Measurements from ENCODE around the gene CENPA.

The CENPA gene

DNA sequence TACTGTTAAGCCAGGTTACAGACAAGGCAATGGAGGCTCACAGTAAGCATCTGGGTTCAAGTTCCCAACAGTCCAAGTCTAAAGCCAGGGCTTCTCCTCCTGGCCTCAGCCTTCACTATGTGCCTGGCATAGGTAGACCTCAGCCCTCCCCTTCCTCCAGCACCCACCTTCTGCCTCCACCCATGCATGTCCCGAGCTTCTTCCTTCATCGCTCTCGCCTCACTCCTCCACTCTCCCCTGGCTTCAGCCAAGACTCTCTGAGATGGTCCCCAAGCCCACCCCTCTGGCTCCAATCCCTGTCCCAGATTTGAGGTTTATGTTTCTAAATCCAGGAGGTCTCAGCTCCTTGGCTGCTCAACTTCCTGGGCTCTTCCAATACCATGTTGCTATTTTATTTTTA is 26.9 kb downstream of the CENPA start:
- TF ChIP-seq TEAD4 (IDR thresholded peaks at IDR 0.05) (no peak), CREB1 (IDR thresholded peaks at IDR 0.05; ENCODE audit: low read depth) (no peak), RAD21 (IDR thresholded peaks at IDR 0.05; ENCODE audit: low read depth) (no peak), EP300 (IDR thresholded peaks at IDR 0.05; ENCODE audit: borderline replicate concordance) (no peak), FOXM1 (IDR thresholded peaks at IDR 0.05; ENCODE audit: borderline replicate concordance, low read depth) (no peak), NFIC (IDR thresholded peaks at IDR 0.05) (no peak), EGR1 (IDR thresholded peaks at IDR 0.05) (no peak), ZBTB7A (IDR thresholded peaks at IDR 0.05; ENCODE audit: low read depth) (no peak), TAF1 (IDR thresholded peaks at IDR 0.05; ENCODE audit: low read depth) (no peak), YY1 (IDR thresholded peaks at IDR 0.05; ENCODE audit: low read depth) (no peak), CEBPB (IDR thresholded peaks at IDR 0.05) (no peak), TCF12 (IDR thresholded peaks at IDR 0.05; ENCODE audit: low read depth) (no peak)
- TF ChIP-seq, protein P1, sequence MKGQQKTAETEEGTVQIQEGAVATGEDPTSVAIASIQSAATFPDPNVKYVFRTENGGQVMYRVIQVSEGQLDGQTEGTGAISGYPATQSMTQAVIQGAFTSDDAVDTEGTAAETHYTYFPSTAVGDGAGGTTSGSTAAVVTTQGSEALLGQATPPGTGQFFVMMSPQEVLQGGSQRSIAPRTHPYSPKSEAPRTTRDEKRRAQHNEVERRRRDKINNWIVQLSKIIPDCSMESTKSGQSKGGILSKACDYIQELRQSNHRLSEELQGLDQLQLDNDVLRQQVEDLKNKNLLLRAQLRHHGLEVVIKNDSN (IDR thresholded peaks at IDR 0.05), result no peak
- TF ChIP-seq, protein P2, sequence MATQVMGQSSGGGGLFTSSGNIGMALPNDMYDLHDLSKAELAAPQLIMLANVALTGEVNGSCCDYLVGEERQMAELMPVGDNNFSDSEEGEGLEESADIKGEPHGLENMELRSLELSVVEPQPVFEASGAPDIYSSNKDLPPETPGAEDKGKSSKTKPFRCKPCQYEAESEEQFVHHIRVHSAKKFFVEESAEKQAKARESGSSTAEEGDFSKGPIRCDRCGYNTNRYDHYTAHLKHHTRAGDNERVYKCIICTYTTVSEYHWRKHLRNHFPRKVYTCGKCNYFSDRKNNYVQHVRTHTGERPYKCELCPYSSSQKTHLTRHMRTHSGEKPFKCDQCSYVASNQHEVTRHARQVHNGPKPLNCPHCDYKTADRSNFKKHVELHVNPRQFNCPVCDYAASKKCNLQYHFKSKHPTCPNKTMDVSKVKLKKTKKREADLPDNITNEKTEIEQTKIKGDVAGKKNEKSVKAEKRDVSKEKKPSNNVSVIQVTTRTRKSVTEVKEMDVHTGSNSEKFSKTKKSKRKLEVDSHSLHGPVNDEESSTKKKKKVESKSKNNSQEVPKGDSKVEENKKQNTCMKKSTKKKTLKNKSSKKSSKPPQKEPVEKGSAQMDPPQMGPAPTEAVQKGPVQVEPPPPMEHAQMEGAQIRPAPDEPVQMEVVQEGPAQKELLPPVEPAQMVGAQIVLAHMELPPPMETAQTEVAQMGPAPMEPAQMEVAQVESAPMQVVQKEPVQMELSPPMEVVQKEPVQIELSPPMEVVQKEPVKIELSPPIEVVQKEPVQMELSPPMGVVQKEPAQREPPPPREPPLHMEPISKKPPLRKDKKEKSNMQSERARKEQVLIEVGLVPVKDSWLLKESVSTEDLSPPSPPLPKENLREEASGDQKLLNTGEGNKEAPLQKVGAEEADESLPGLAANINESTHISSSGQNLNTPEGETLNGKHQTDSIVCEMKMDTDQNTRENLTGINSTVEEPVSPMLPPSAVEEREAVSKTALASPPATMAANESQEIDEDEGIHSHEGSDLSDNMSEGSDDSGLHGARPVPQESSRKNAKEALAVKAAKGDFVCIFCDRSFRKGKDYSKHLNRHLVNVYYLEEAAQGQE (IDR thresholded peaks at IDR 0.05; ENCODE audit: low read depth), result no peak
- TF ChIP-seq, protein P3, sequence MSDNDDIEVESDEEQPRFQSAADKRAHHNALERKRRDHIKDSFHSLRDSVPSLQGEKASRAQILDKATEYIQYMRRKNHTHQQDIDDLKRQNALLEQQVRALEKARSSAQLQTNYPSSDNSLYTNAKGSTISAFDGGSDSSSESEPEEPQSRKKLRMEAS (IDR thresholded peaks at IDR 0.05), result no peak

DNA sequence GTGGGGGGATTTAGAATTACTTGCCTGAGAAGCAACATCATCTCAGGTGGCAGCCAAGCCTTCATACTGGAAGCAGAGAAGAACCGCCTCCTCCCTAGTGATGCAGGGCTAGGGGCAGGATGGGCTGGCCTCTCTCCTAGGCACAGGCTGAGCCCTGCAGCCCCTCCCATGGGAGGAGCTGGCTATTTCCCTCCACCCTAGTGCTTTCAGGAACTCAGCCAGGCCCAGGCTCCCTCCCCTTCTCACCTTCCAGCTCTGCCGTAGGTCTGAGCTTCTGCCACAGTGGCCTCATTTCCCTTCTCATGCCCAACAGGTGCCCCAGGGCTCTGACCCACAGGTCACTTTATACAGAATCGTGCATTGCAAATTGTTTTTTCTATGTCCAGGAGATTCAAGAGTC is 31.0 kb downstream of the CENPA start:
- no peak for TF ChIP-seq TAF1 (IDR thresholded peaks at IDR 0.05; ENCODE audit: low read depth)
- no peak for TF ChIP-seq TEAD4 (IDR thresholded peaks at IDR 0.05)
- TF ChIP-seq EP300 (IDR thresholded peaks at IDR 0.05; ENCODE audit: borderline replicate concordance), result no peak
- TF ChIP-seq ZBTB7A (IDR thresholded peaks at IDR 0.05; ENCODE audit: low read depth), result no peak
- TF ChIP-seq, protein P1 (IDR thresholded peaks at IDR 0.05), result no peak
- TF ChIP-seq EGR1 (IDR thresholded peaks at IDR 0.05), result no peak
- TF ChIP-seq TCF12 (IDR thresholded peaks at IDR 0.05; ENCODE audit: low read depth), result no peak
- TF ChIP-seq NFIC (IDR thresholded peaks at IDR 0.05), result no peak
- TF ChIP-seq, protein P2 (IDR thresholded peaks at IDR 0.05; ENCODE audit: low read depth), result no peak
- no peak for TF ChIP-seq CREB1 (IDR thresholded peaks at IDR 0.05; ENCODE audit: low read depth)
- TF ChIP-seq, protein P3 (IDR thresholded peaks at IDR 0.05), result no peak
- TF ChIP-seq FOXM1 (IDR thresholded peaks at IDR 0.05; ENCODE audit: borderline replicate concordance, low read depth), result no peak
- no peak for TF ChIP-seq YY1 (IDR thresholded peaks at IDR 0.05; ENCODE audit: low read depth)
- TF ChIP-seq RAD21 (IDR thresholded peaks at IDR 0.05; ENCODE audit: low read depth), result no peak
- TF ChIP-seq CEBPB (IDR thresholded peaks at IDR 0.05), result no peak

DNA sequence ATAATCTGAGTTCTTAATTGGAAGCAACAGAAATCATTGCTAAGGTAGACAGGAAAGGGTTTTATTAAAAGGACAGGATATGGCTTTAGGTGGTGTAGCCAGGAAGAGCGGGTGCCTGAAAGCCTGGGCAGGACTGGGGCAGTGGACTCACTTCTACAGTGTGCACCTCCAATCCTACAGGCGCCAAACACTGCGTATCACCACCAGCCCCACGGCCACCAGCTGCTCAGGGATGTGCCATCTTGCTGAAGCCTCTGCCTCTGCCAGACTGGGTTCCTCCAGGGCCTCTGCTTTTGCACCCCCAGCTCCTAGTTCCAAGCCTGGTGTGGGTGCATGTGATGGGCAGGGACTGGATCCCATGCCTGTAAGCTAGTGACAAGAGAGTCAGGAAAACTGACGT is 32.4 kb downstream of the CENPA start:
- TF ChIP-seq NFIC (IDR thresholded peaks at IDR 0.05) (no peak), CEBPB (IDR thresholded peaks at IDR 0.05) (no peak), YY1 (IDR thresholded peaks at IDR 0.05; ENCODE audit: low read depth) (no peak)
- TF ChIP-seq, protein P2 (IDR thresholded peaks at IDR 0.05; ENCODE audit: low read depth), result no peak

DNA sequence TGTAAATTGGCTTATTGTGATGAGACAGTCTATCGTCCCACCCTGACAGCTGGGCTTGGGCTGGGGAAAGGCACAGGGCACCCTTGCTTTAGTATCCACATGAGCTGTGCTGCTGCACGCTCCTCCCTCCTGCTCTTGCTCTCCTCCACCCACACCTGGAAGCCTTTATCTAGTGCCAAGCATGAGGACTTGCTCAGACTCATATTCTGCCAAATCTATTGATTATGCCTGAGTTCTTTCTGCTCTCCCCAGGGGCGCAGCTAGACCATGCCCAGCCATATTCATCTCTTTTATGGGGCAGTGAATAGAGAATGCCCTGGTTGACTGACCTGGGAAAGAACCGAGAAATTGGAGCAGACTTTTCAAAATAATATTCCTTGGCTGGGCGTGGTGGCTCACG is 33.1 kb downstream of the CENPA start:
- TF ChIP-seq, protein P2 (IDR thresholded peaks at IDR 0.05; ENCODE audit: low read depth), result no peak
- TF ChIP-seq TCF12 (IDR thresholded peaks at IDR 0.05; ENCODE audit: low read depth) (no peak), FOXM1 (IDR thresholded peaks at IDR 0.05; ENCODE audit: borderline replicate concordance, low read depth) (no peak), ZBTB7A (IDR thresholded peaks at IDR 0.05; ENCODE audit: low read depth) (no peak), RAD21 (IDR thresholded peaks at IDR 0.05; ENCODE audit: low read depth) (no peak), TAF1 (IDR thresholded peaks at IDR 0.05; ENCODE audit: low read depth) (no peak), EP300 (IDR thresholded peaks at IDR 0.05; ENCODE audit: borderline replicate concordance) (no peak), CREB1 (IDR thresholded peaks at IDR 0.05; ENCODE audit: low read depth) (no peak), YY1 (IDR thresholded peaks at IDR 0.05; ENCODE audit: low read depth) (no peak), EGR1 (IDR thresholded peaks at IDR 0.05) (no peak), CEBPB (IDR thresholded peaks at IDR 0.05) (no peak), TEAD4 (IDR thresholded peaks at IDR 0.05) (no peak), NFIC (IDR thresholded peaks at IDR 0.05) (no peak)
- TF ChIP-seq, protein P1 (IDR thresholded peaks at IDR 0.05), result no peak
- TF ChIP-seq, protein P3 (IDR thresholded peaks at IDR 0.05), result no peak
